Right kidney (tissue), 1 donor: ENCODE results near the gene PHF24.
"Not testable (repeated sequence)": the region's sequence is repeated elsewhere in the genome, so short reads cannot be mapped to it uniquely, and the experiment has no call there.

Experiments used
- DNase-seq: peaks from one replicate; pipeline ENCODE4 v3.0.0-alpha.2; 2016

PHF24 gene

GRCh38 chr9:34997379-34997781 lies 39.3 kb downstream of the PHF24 start:
- peak; percentile 8 for DNase-seq

- no peak for DNase-seq
Measured at GRCh38 chr9:34998266-34998665, 40.2 kb downstream of the PHF24 start.

- no peak for DNase-seq
Measured at GRCh38 chr9:34999576-34999975, 41.5 kb downstream of the PHF24 start.

- no peak for DNase-seq
Measured at GRCh38 chr9:35000535-35001284, 42.6 kb downstream of the PHF24 start.

- no peak for DNase-seq
Measured at GRCh38 chr9:35001285-35001677, 43.2 kb downstream of the PHF24 start.

GRCh38 chr9:35001803-35002502 lies 43.9 kb downstream of the PHF24 start:
- DNase-seq: no peak

GRCh38 chr9:35002623-35003022 lies 44.5 kb downstream of the PHF24 start:
- DNase-seq: no peak

- not testable (repeated sequence) for DNase-seq
Measured at GRCh38 chr9:35004299-35004698, 46.2 kb downstream of the PHF24 start.

GRCh38 chr9:35010351-35010958 lies 52.4 kb downstream of the PHF24 start:
- no peak for DNase-seq

GRCh38 chr9:35014517-35014916 lies 56.4 kb downstream of the PHF24 start:
- no peak for DNase-seq

GRCh38 chr9:35023443-35023842 lies 65.4 kb downstream of the PHF24 start:
- DNase-seq: not testable (repeated sequence)

GRCh38 chr9:35026671-35027070 lies 68.6 kb downstream of the PHF24 start:
- no peak for DNase-seq

- DNase-seq: no peak
Measured at GRCh38 chr9:35027374-35027773, 69.3 kb downstream of the PHF24 start.

- DNase-seq: no peak
Measured at GRCh38 chr9:35027860-35028259, 69.8 kb downstream of the PHF24 start.

- DNase-seq: no peak
Measured at GRCh38 chr9:35028341-35028740, 70.3 kb downstream of the PHF24 start.

- DNase-seq: no peak
Measured at GRCh38 chr9:35029241-35029640, 71.2 kb downstream of the PHF24 start.

- no peak for DNase-seq
Measured at GRCh38 chr9:35029852-35030251, 71.8 kb downstream of the PHF24 start.
